ENCODE measurements around the gene OPRL1.

OPRL1 gene

GRCh38 chr20:64056889-64057627 is 22.8 kb upstream of the OPRL1 start:
- no peak for DNase-seq

GRCh38 chr20:64057628-64058498 is 22.0 kb upstream of the OPRL1 start:
- DNase-seq: peak; percentile 83

GRCh38 chr20:64058536-64058935 is 21.3 kb upstream of the OPRL1 start:
- DNase-seq: no peak

- DNase-seq: no peak
Measured at GRCh38 chr20:64062276-64062595, 17.6 kb upstream of the OPRL1 start.

DNA sequence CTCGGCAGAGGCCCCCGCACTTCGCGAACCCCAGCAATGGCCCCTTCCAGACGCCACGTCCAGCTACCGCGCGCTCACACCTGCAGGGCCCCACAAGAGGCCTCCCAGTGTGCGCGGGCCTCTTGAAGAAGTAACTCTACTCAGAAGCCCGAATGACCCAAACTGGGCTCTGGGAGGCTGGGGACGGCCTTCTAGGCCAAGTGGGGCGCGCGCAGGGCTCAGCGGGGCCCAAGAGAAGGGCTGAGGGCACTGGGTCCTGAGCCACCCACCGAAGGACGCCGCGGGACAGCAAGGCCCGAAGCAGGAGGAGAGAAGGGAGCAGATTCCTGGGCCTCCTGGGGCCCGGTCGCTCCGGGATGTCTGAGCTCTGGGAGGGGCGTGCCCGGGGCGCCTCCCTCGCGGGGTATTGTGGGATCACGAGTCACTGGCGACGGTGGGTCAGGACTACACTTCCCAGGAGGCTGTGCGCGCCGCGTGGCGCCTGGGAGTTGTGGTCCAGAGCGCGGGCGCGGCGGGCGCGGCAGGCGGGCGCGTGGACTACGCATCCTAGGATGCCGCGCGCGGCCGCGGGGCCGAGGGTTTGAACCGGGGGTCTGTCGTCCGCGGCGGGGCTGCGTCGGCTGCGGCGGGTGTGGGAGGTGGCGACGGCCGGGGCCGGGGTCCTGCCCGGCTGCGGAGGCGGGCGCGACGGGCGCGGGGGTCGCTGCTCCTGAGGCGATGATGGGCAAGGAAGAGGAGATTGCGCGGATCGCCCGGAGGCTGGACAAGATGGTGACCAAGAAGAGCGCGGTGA is 17.1 kb upstream of the OPRL1 start, which contains the start of gene TCEA2:
Gene TCEA2 (plus strand): TSS at position 603 of the 793 bp plus-strand sequence. CDS start 115 bp downstream, at position 718.
- DNase-seq: peak; percentile 97

- no peak for DNase-seq
Measured at GRCh38 chr20:64063389-64064144, 16.3 kb upstream of the OPRL1 start.

DNA sequence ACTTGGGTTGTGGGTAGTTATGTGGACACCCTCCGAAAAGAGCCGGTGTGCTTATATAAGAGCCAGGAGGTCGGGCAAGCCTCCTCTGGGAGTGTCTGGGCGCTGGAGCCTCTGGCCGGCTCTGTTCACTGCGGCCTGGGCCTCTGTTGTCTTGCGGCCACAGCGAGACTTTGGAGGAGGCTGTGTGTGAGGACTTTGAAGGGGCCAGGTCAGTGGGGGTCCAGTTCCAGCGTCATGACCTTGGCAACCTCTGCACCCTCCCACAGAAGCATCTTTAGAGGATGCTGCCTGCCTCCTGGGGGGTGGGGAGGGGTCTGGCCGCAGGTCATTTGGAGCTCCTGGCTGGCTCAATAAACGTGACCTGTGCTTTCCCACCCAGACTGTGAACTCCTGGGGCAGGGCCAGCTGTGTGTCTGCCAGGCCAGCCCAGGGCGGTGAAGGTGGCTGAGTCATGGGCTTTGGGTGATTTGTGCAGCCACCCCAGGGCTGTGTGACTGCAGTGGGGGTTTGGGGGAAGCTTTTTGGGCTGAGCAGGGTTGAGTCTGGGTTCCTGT is 15.7 kb upstream of the OPRL1 start:
- DNase-seq: no peak

GRCh38 chr20:64065062-64065973 is 14.6 kb upstream of the OPRL1 start:
- DNase-seq: no peak

GRCh38 chr20:64065974-64066343 is 13.9 kb upstream of the OPRL1 start:
- peak; percentile 53 for DNase-seq

DNA sequence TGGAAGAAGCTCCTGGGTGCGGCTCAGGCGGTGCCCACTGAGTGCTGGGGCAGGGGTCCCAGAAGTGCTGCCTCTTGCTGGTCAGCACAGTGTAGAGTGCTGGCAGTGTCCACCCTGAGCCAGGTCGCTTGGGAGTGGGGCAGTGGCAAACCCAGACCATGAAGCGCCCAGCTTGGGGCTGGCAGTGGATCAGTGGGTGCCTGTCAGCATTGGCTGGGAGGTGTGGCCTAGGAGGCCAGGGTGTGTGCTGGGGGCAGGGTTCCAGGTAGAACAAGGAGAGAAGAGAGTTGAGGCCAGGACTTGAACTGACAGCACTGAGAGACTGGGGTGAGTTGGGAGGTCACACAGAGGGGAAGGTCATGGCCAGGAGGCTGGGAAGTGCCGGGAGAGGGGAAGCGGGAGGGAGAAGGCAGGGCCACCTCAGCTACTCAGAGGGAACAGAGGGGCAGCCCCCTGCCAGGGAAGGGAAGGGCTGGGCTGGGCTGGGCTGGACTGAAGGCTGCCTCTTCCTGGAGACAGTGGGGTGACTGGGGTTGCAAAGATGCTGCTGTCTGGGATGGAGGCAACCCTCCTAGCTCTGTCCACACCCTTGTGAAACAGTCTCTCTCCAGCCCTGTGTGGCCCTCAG is 12.8 kb upstream of the OPRL1 start:
- DNase-seq: no peak

DNA sequence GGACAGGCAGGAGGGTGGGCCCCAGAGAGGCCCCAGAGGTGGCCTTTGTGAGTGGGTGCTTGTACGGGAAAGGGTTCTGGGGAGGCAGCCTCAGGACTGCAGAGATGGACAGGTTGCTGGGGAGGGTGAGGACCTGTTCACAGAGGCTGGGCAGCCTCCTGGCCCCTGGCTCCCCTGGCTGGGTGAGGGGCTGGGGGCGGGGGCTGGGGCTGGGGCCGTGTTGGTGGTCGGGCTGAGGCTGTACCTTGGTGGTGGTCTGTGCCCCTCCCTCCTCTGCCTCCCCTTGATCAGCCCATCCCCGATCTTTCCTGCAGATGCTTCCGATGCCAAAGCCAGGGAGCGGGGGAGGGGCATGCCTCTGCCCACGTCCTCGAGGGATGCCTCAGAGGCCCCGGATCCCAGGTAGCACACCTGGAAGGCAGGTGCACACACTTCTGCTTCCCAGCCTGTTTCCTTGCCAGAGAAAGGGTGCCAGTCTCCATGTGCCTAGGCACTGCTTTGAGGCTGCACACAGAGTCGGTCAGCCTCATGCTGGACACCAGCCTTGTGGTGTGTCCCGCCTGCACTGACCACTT is 12.1 kb upstream of the OPRL1 start:
- no peak for DNase-seq

DNA sequence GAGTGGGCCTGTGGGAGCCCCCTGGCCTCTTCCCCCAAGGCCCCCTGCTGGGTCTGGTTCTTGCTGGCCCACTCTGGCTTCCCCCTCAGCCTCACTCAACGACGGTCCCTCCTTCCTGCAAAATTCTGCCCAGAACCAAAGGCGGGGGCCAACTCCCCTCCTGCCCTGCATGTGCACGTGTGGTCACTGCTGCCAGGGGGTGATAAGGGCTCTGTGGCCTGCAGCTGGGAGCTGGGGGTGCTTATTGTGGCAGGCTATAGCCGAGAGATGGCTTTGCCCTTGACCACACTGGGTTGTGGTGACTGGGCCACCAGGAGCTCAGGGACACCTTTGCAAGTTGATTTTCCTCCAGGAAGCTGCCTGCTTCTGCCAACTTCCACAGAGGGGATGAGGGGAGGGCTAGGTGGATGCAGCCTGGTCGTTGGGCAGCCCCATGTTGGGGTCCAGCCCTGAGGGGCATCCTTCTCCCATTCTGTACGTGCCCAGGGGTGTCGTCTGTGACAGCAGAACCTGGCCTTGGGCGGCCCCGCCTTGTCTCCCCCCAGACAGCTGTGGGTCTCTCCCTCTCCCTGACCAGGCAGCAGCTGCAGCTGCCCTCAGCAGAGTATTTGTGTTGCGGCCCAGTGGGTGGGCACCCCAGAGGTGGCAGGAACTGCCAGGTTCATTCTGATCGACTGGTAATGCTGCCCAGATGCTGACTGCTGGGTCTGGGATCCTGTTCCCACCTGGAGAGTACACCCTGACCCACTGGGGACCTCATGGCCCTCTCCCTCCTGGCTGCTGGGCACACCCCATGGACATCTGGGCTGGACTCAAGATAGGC is 11.3 kb upstream of the OPRL1 start:
- peak; percentile 84 for DNase-seq

- no peak for DNase-seq
Measured at GRCh38 chr20:64069209-64069613, 10.7 kb upstream of the OPRL1 start.

GRCh38 chr20:64069614-64070243 is 10.2 kb upstream of the OPRL1 start:
- DNase-seq: peak; percentile 57

DNA sequence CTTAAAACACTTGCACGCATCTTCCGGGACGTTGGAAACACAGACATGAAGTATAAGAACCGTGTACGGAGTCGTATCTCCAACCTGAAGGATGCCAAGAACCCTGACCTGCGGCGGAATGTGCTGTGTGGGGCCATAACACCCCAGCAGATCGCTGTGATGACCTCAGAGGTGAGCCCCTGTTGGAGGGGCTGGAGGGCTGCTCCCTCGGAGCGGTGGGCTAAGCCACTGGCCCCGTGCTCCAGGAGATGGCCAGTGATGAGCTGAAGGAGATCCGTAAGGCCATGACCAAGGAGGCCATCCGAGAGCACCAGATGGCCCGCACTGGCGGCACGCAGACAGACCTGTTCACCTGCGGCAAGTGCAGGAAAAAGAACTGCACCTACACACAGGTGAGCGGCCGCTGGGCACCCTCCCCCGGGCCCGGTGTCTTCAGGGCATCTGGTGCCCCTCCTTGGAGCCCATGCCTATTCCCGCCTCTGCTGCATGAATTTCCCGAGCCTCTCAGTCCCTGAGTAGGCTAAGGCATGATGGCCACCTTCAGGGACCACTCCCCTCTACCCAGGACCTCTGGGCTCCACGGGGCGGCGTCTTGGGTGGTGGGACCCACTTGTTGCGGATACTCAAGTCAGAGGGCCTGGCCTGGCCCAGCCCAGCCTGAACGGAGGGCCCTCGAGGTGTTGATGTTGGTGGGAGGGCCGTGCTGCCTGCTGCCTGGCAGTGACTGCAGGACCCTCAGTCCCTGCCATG is 9.5 kb upstream of the OPRL1 start:
- no peak for DNase-seq

GRCh38 chr20:64071341-64072332 is 8.2 kb upstream of the OPRL1 start:
- no peak for DNase-seq
